Measurements from ENCODE around the gene BPIFA2. TPM values are rescaled to one million over a fixed set of nuclear protein-coding genes. Genes with fewer than 3 reads are reported as not detected.

Gene BPIFA2
- total RNA-seq, 1 experiment from 2014 or later = not detected

GRCh38 chr20:33210371-33210770 lies 42.4 kb downstream of the BPIFA2 start:
- Histone ChIP-seq H2BK12ac (ENCODE audit: insufficient read length, low read depth, low read length) (no peak overlapping the region), H3K4ac (ENCODE audit: low read depth, low read length) (no peak overlapping the region), H3K9me3 (ENCODE audit: control insufficient read depth, low read depth, low read length) (no peaks in the 10 kb centered on the region), H3K14ac (ENCODE audit: insufficient read depth, low read length) (no peak overlapping the region), H2BK20ac (ENCODE audit: low read depth, low read length, poor library complexity, severe bottlenecking) (no peak overlapping the region), H3K27ac (ENCODE audit: insufficient read length, low read depth, low read length) (no peak overlapping the region), H2BK15ac (ENCODE audit: low read depth, low read length) (no peak overlapping the region), H3K56ac (ENCODE audit: insufficient read length, low read depth, low read length) (no peak overlapping the region), H3K23ac (ENCODE audit: insufficient read length, low read depth, low read length) (no peak overlapping the region), H3K9ac (ENCODE audit: extremely low read depth, insufficient read length, low read length) (no peak overlapping the region), H2AFZ (ENCODE audit: low read length) (no peak overlapping the region), H3K23me2 (ENCODE audit: insufficient read length, low read depth, low read length, poor library complexity, severe bottlenecking) (no peaks in the 10 kb centered on the region), H4K5ac (ENCODE audit: insufficient read length, low read depth, low read length) (no peak overlapping the region), H3K79me1 (ENCODE audit: insufficient read depth, low read depth, low read length, poor library complexity, severe bottlenecking) (no peaks in the 10 kb centered on the region), H2AK5ac (ENCODE audit: insufficient read length, low read length) (no peak overlapping the region), H3K4me2 (ENCODE audit: insufficient read depth, insufficient read length, low read length) (no peak overlapping the region), H3T11ph (ENCODE audit: low read length) (no peak overlapping the region), H3K27me3 (ENCODE audit: insufficient read depth, low read length) (no peaks in the 10 kb centered on the region; the same call in 1 of the 2 replicates), H3K18ac (ENCODE audit: insufficient read length, low read depth, low read length) (no peak overlapping the region), H4K8ac (replicated peaks; ENCODE audit: insufficient read length, low read depth, low read length) (no peak overlapping the region), H3K79me2 (ENCODE audit: insufficient read depth, low read length) (no peaks in the 10 kb centered on the region), H4K91ac (ENCODE audit: insufficient read length, low read depth, low read length) (no peak overlapping the region), H2BK5ac (ENCODE audit: insufficient read length, low read length) (no peak overlapping the region), H3K4me1 (ENCODE audit: insufficient read depth, low read length) (no peaks in the 10 kb centered on the region), H4K20me1 (ENCODE audit: control insufficient read depth, insufficient read depth, insufficient read length) (no peaks in the 10 kb centered on the region), H2BK120ac (ENCODE audit: low read depth, low read length, poor library complexity, severe bottlenecking) (no peak overlapping the region)
- no peaks in the 10 kb centered on the region for H3K9me3 Mint-ChIP-seq
- H3K36me3 Mint-ChIP-seq (ENCODE audit: insufficient read depth in 1 of 3, low read depth in 3 of 3) = no peaks in the 10 kb centered on the region
- TF ChIP-seq, protein P1, sequence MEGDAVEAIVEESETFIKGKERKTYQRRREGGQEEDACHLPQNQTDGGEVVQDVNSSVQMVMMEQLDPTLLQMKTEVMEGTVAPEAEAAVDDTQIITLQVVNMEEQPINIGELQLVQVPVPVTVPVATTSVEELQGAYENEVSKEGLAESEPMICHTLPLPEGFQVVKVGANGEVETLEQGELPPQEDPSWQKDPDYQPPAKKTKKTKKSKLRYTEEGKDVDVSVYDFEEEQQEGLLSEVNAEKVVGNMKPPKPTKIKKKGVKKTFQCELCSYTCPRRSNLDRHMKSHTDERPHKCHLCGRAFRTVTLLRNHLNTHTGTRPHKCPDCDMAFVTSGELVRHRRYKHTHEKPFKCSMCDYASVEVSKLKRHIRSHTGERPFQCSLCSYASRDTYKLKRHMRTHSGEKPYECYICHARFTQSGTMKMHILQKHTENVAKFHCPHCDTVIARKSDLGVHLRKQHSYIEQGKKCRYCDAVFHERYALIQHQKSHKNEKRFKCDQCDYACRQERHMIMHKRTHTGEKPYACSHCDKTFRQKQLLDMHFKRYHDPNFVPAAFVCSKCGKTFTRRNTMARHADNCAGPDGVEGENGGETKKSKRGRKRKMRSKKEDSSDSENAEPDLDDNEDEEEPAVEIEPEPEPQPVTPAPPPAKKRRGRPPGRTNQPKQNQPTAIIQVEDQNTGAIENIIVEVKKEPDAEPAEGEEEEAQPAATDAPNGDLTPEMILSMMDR (conservative IDR thresholded peaks at IDR 0.05) = no peak
- H3K4me3 Mint-ChIP-seq = no peak overlapping the region
- H3K4me1 Mint-ChIP-seq = peaks cover 2 to 4% of the 10 kb centered on the region in 2 experiments; a peak in 2 of 4 replicates
- H3K27ac Mint-ChIP-seq = no peak overlapping the region; a peak in 1 of 7 replicates
- DNase-seq = no peak
- WGBS (ENCODE audit: extremely low coverage, insufficient read length, low lambda C conversion rate) = no CpG with 5 or more reads among the region's 1 CpG
- H3K27me3 Mint-ChIP-seq (ENCODE audit: low read depth) = peaks cover 52% of the 10 kb centered on the region
